Trophoblast cell (in vitro differentiated cells and primary cell): ENCODE results near the gene RPTOR.

Experiments
- DNase-seq, 2 donors: peaks; one replicate each; pipeline ENCODE4 v3.0.0-alpha.2; 2016
- H2AFZ ChIP-seq: 2 replicates; pipeline ENCODE4 v1.6.1; 2013; ENCODE audit warnings: low read length, moderate library complexity, mild to moderate bottlenecking; ENCODE audit not compliant: insufficient read depth, poor library complexity
- H2AK5ac ChIP-seq: 2 replicates; pipeline ENCODE4 v1.6.1; 2013; ENCODE audit warnings: mild to moderate bottlenecking, low read length
- H2BK120ac ChIP-seq: 2 replicates; pipeline ENCODE4 v1.6.1; 2013; ENCODE audit warnings: low read length, mild to moderate bottlenecking, moderate library complexity; ENCODE audit not compliant: insufficient read depth, poor library complexity
- H2BK12ac ChIP-seq: 2 replicates; pipeline ENCODE4 v1.6.1; 2013; ENCODE audit warnings: mild to moderate bottlenecking, low read length, moderate library complexity
- H2BK5ac ChIP-seq: 2 replicates; pipeline ENCODE4 v1.6.1; 2013; ENCODE audit warnings: low read length, low read depth, moderate library complexity, mild to moderate bottlenecking; ENCODE audit not compliant: poor library complexity
- H3K14ac ChIP-seq: 2 replicates; pipeline ENCODE4 v1.6.1; 2013; ENCODE audit warnings: mild to moderate bottlenecking, low read length
- H3K18ac ChIP-seq: 2 replicates; pipeline ENCODE4 v1.6.1; 2013; ENCODE audit warnings: mild to moderate bottlenecking, low read length
- H3K23ac ChIP-seq: 2 replicates; pipeline ENCODE4 v1.6.1; 2013; ENCODE audit warnings: low read length
- H3K27ac ChIP-seq: 2 replicates; pipeline ENCODE4 v1.5.1; 2013; ENCODE audit warnings: low read depth, mild to moderate bottlenecking, inconsistent platforms, low read length, moderate library complexity
- H3K27me3 ChIP-seq: 2 replicates; pipeline ENCODE4 v1.6.1; 2013; ENCODE audit warnings: inconsistent platforms, mild to moderate bottlenecking, low read length, moderate library complexity; ENCODE audit not compliant: insufficient read depth
- H3K36me3 ChIP-seq, 2 experiments: 1 replicate in 1 of 2; 2 replicates in 1 of 2; pipeline ENCODE4 v1.6.1; 2013; ENCODE audit warnings: low read length in 2 of 2, mild to moderate bottlenecking in 2 of 2, moderate library complexity in 1 of 2; ENCODE audit not compliant: insufficient read depth in 2 of 2, control insufficient read depth in 1 of 2
- H3K4ac ChIP-seq: 2 replicates; pipeline ENCODE4 v1.6.1; 2013; ENCODE audit warnings: low read depth, mild to moderate bottlenecking, low read length, moderate library complexity
- H3K4me1 ChIP-seq, 2 experiments: 1 replicate in 1 of 2; 2 replicates in 1 of 2; pipeline ENCODE4 v1.6.1; 2013; ENCODE audit warnings: low read length in 2 of 2, mild to moderate bottlenecking in 2 of 2, moderate library complexity in 1 of 2; ENCODE audit not compliant: insufficient read depth in 2 of 2, control insufficient read depth in 1 of 2
- H3K4me2 ChIP-seq: 2 replicates; pipeline ENCODE4 v1.6.1; 2013; ENCODE audit warnings: inconsistent platforms, mild to moderate bottlenecking, low read length, moderate library complexity
- H3K4me3 ChIP-seq: 2 replicates; pipeline ENCODE4 v1.5.1; 2013; ENCODE audit warnings: mild to moderate bottlenecking, low read depth, low read length, inconsistent platforms
- H3K79me1 ChIP-seq: one replicate; pipeline ENCODE4 v1.6.1; 2013; ENCODE audit warnings: low read length
- H3K79me2 ChIP-seq: 2 replicates; pipeline ENCODE4 v1.6.1; 2013; ENCODE audit warnings: low read length, mild to moderate bottlenecking; ENCODE audit not compliant: control insufficient read depth, insufficient read depth, poor library complexity
- H3K9ac ChIP-seq: 2 replicates; pipeline ENCODE4 v1.6.1; 2013; ENCODE audit warnings: mild to moderate bottlenecking, low read length
- H3K9me3 ChIP-seq: 2 replicates; pipeline ENCODE4 v1.6.1; 2013; ENCODE audit warnings: low read depth, mild to moderate bottlenecking, control low read depth, inconsistent platforms, low read length; ENCODE audit not compliant: insufficient read depth
- H4K12ac ChIP-seq: 2 replicates; pipeline ENCODE4 v1.6.1; 2013; ENCODE audit warnings: low read depth, mild to moderate bottlenecking, low read length, moderate library complexity
- H4K8ac ChIP-seq: 2 replicates; pipeline ENCODE4 v1.6.1; 2013; ENCODE audit warnings: low read depth, mild to moderate bottlenecking, low read length, moderate library complexity
- H4K91ac ChIP-seq: one replicate; pipeline ENCODE4 v1.6.1; 2013; ENCODE audit warnings: low read depth, mild to moderate bottlenecking, low read length, moderate library complexity
- WGBS: extraction: QIAGEN DNeasy Blood & Tissue Kit; methylation state at CpG from one replicate; pipeline ENCODE4 v1.1.7; 2013; ENCODE audit warnings: missing lambda C conversion rate; ENCODE audit not compliant: insufficient read length, insufficient coverage; ENCODE audit errors: extremely low coverage; 5-methylcytosine and 5-hydroxymethylcytosine counted together

Gene RPTOR

GRCh38 chr17:80793851-80794267, 249.2 kb downstream of the RPTOR start:
- Histone ChIP-seq H3K27ac (no peak overlapping the region), H3K9me3 (peaks cover 6% of the 10 kb centered on the region), H3K79me1 (peaks cover 3% of the 10 kb centered on the region), H3K4me3 (no peak overlapping the region), H3K14ac (no peak overlapping the region), H2AK5ac (no peak overlapping the region), H4K12ac (no peak overlapping the region), H3K4me2 (no peak overlapping the region), H3K79me2 (no peaks in the 10 kb centered on the region), H3K4ac (no peak overlapping the region), H3K4me1 (peaks cover 12 to 25% of the 10 kb centered on the region in 2 experiments), H4K91ac (no peak overlapping the region), H2AFZ (no peak overlapping the region), H3K27me3 (no peaks in the 10 kb centered on the region), H4K8ac (no peak overlapping the region), H3K9ac (no peak overlapping the region), H2BK120ac (no peak overlapping the region), H2BK5ac (no peak overlapping the region), H2BK12ac (no peak overlapping the region), H3K18ac (no peak overlapping the region), H3K23ac (no peak overlapping the region), H3K36me3 (peaks cover 2 to 4% of the 10 kb centered on the region in 2 experiments)
- no peak for DNase-seq
- no CpG with 5 or more reads among the region's 5 CpGs for WGBS

- H3K18ac ChIP-seq: no peak overlapping the region
- H2AK5ac ChIP-seq: no peak overlapping the region
- H3K4me3 ChIP-seq: no peak overlapping the region
- H3K4me2 ChIP-seq: no peak overlapping the region
- H3K9me3 ChIP-seq: peaks cover 6% of the 10 kb centered on the region
- WGBS: no CpG with 5 or more reads among the region's 16 CpGs
- H3K79me2 ChIP-seq: no peaks in the 10 kb centered on the region
- no peak overlapping the region for H4K8ac ChIP-seq
- peaks cover 10 to 22% of the 10 kb centered on the region in 2 experiments for H3K4me1 ChIP-seq
- no peak overlapping the region for H3K14ac ChIP-seq
- H4K12ac ChIP-seq: no peak overlapping the region
- no peak overlapping the region for H3K9ac ChIP-seq
- H2BK12ac ChIP-seq: no peak overlapping the region
- no peak overlapping the region for H2AFZ ChIP-seq
- no peak overlapping the region for H2BK120ac ChIP-seq
- no peak overlapping the region for H3K27ac ChIP-seq
- H3K79me1 ChIP-seq: peaks cover 2% of the 10 kb centered on the region
- H2BK5ac ChIP-seq: no peak overlapping the region
- peaks cover 2 to 4% of the 10 kb centered on the region in 2 experiments for H3K36me3 ChIP-seq
- no peak overlapping the region for H3K4ac ChIP-seq
- H4K91ac ChIP-seq: no peak overlapping the region
- no peak overlapping the region for H3K23ac ChIP-seq
- H3K27me3 ChIP-seq: no peaks in the 10 kb centered on the region
- no peak for DNase-seq
These were observed 249.8 kb downstream of the RPTOR start for GRCh38 chr17:80794281-80795089.

GRCh38 chr17:80795090-80795580, 250.5 kb downstream of the RPTOR start:
- Histone ChIP-seq H3K23ac (no peak overlapping the region), H3K18ac (no peak overlapping the region), H4K91ac (no peak overlapping the region), H3K4me2 (no peak overlapping the region), H2AK5ac (no peak overlapping the region), H4K12ac (no peak overlapping the region), H3K14ac (no peak overlapping the region), H3K4me1 (peaks cover 10 to 17% of the 10 kb centered on the region in 2 experiments), H4K8ac (no peak overlapping the region), H3K4ac (no peak overlapping the region), H2BK5ac (no peak overlapping the region), H2AFZ (no peak overlapping the region), H3K79me2 (no peaks in the 10 kb centered on the region), H3K9me3 (peaks cover 6% of the 10 kb centered on the region), H3K4me3 (no peak overlapping the region), H2BK120ac (no peak overlapping the region), H3K36me3 (peaks cover 2 to 4% of the 10 kb centered on the region in 2 experiments), H3K27ac (no peak overlapping the region), H3K27me3 (no peaks in the 10 kb centered on the region), H2BK12ac (no peak overlapping the region), H3K79me1 (peaks cover 2% of the 10 kb centered on the region), H3K9ac (no peak overlapping the region)
- no CpG with 5 or more reads among the region's 12 CpGs for WGBS
- DNase-seq: no peak

- Histone ChIP-seq H3K4ac (no peak overlapping the region), H4K12ac (no peak overlapping the region), H4K8ac (no peak overlapping the region), H3K18ac (no peak overlapping the region), H3K9ac (no peak overlapping the region), H2BK120ac (no peak overlapping the region), H2BK12ac (no peak overlapping the region), H2AK5ac (no peak overlapping the region), H3K9me3 (peaks cover 6% of the 10 kb centered on the region), H2BK5ac (no peak overlapping the region), H3K4me2 (no peak overlapping the region), H2AFZ (no peak overlapping the region), H3K27me3 (no peaks in the 10 kb centered on the region), H3K79me2 (no peaks in the 10 kb centered on the region), H3K4me3 (no peak overlapping the region), H3K36me3 (peaks cover 2 to 4% of the 10 kb centered on the region in 2 experiments), H3K4me1 (peaks cover 8 to 14% of the 10 kb centered on the region in 2 experiments), H3K14ac (no peak overlapping the region), H4K91ac (no peak overlapping the region), H3K79me1 (peaks cover 2% of the 10 kb centered on the region), H3K27ac (no peak overlapping the region), H3K23ac (no peak overlapping the region)
- no CpG with 5 or more reads among the region's 14 CpGs for WGBS
- DNase-seq: no peak
These were observed 251.1 kb downstream of the RPTOR start for GRCh38 chr17:80795754-80796153.
